ENCODE results near the gene HSFX3.

GRCh38 chrX:149531599-149531998, 18.1 kb downstream of the HSFX3 start:
- TF ChIP-seq CTCF (conservative IDR thresholded peaks at IDR 0.05; ENCODE audit: low read depth, low read length) (no peak), EZH2 (IDR thresholded peaks at IDR 0.05; ENCODE audit: low read length, unreplicated experiment) (no peak), EZH2phosphoT487 (IDR thresholded peaks at IDR 0.05; ENCODE audit: borderline replicate concordance, low read length) (no peak)

Data from PC-3 (cell line).